BJ (cell line): ENCODE measurements around the gene CPNE7. TPM values are rescaled to one million over a fixed set of nuclear protein-coding genes. Genes with fewer than 3 reads are reported as not detected.

ENCODE experiments used
- CTCF ChIA-PET: fragments of 350-600 bp; formaldehyde crosslinking; extraction: SDS; loops from one replicate; lab custom pipeline; 2021; ENCODE audit warnings: antibody characterized with exemption, inconsistent platforms; lab: Yijun Ruan, JAX
- POLR2A ChIA-PET: fragments of 300-600 bp; sonication (Branson Sonifier 250); formaldehyde crosslinking; extraction: SDS; loops from one replicate; lab custom pipeline; 2021; ENCODE audit warnings: antibody characterized with exemption; lab: Charles Lee
- DNase-seq: peaks from one replicate; pipeline ENCODE4 v3.0.0-alpha.2; 2011; ENCODE audit warnings: low read depth
- H3K27me3 ChIP-seq: 2 replicates; pipeline ENCODE4 v1.6.0; 2011; ENCODE audit warnings: low read length; ENCODE audit not compliant: control insufficient read depth, insufficient read depth
- H3K36me3 ChIP-seq: 2 replicates; pipeline ENCODE4 v1.5.1; 2011; ENCODE audit warnings: low read length; ENCODE audit not compliant: control insufficient read depth, insufficient read depth
- H3K4me3 ChIP-seq: 2 replicates; pipeline ENCODE4 v1.5.1; 2011; ENCODE audit warnings: low read depth, mild to moderate bottlenecking, control low read depth, low read length
- CTCF ChIP-seq: IDR thresholded peaks from 2 replicates; pipeline ENCODE4 v1.5.1; 2011; ENCODE audit warnings: low read depth, mild to moderate bottlenecking, control low read depth, inconsistent platforms, low read length, moderate library complexity; ENCODE audit not compliant: insufficient read depth
- polyA plus RNA-seq: library from polyadenylated mRNA; depleted of rRNA; stranded (reverse); fragments of >200 nt; gene quantifications from 2 replicates; pipeline ENCODE4 v1.2.3, GENCODE V29; 2011; rRNA removed
- small RNA-seq: library from RNA; depleted of rRNA; stranded (forward); fragments of <200 nt; gene quantifications from one replicate; pipeline ENCODE3, GENCODE V24; 2012; ENCODE audit warnings: low replicate concordance, low read depth; ENCODE audit not compliant: insufficient read length

CPNE7 gene
- polyA plus RNA-seq, 1 experiment = 7.1 TPM

GRCh38 chr16:89646270-89646669, 70.7 kb downstream of the CPNE7 start:
- no peaks in the 10 kb centered on the region for H3K27me3 ChIP-seq
- DNase-seq = no peak
- no peak overlapping the region for H3K4me3 ChIP-seq
- TF ChIP-seq CTCF = no peak
- ChIA-PET CTCF (interaction anchor here (0.5 to 2.2 kb wide), 4 partner anchors 67 to 81 kb away, joined by 3 to 6 read pairs (median 4); partner anchors contain the start of gene CPNE7), POLR2A (no interaction called here)
- H3K36me3 ChIP-seq = peaks cover 26% of the 10 kb centered on the region

Small RNA genes lying within 50 kb of the gene (small RNA-seq; reads per million reads assigned to genes)
- not detected for gene SNORD68

Other genes with a start within 250 kb of the CPNE7 start
- 44.1 and 61.8 TPM in 2 replicates for gene ANKRD11, start 85.2 kb upstream of the CPNE7 start, polyA plus RNA-seq
- 36.3 and 45.0 TPM in 2 replicates for gene SPG7, start 67.4 kb upstream of the CPNE7 start, polyA plus RNA-seq
- 4,141 and 4,466 TPM in 2 replicates for gene RPL13, start 15.1 kb upstream of the CPNE7 start, polyA plus RNA-seq
- gene DPEP1, start 37.9 kb downstream of the CPNE7 start, polyA plus RNA-seq = not detected in 2 replicates
- 58.5 and 105 TPM in 2 replicates for gene CHMP1A, start 82.0 kb downstream of the CPNE7 start, polyA plus RNA-seq
- 2.6 TPM in 2 replicates for gene SPATA33, start 82.1 kb downstream of the CPNE7 start, polyA plus RNA-seq
- 31.5 and 56.0 TPM in 2 replicates for gene CDK10, start 110.9 kb downstream of the CPNE7 start, polyA plus RNA-seq
- 2.8 and 5.3 TPM in 2 replicates for gene SPATA2L, start 125.9 kb downstream of the CPNE7 start, polyA plus RNA-seq
- 8.3 and 15.6 TPM in 2 replicates for gene VPS9D1, start 145.1 kb downstream of the CPNE7 start, polyA plus RNA-seq
- gene ZNF276, start 145.8 kb downstream of the CPNE7 start, polyA plus RNA-seq = 5.6 and 8.5 TPM in 2 replicates
- 8.9 and 13.4 TPM in 2 replicates for gene FANCA, start 240.9 kb downstream of the CPNE7 start, polyA plus RNA-seq